ENCODE results near the gene RPA4.

DNA sequence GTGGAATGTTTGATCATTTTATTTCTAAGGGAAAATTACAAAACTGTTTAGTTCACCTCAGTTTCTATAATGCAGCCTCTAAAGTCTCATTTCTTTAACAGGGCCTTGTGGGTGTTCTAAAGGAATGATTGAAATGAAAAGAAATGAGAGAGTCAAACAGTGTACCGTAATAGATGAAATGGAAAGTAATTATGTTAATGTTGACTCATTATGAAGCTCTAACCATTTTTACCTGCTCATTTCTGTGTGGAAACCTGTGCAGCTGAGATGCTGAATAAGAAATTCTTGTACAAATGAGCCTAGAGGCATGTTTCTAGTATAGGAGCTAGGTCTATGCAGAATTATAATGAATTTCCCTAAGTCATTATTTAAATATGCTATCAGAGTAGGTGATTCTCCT, 45.2 kb upstream of the RPA4 start:
- no peak for TF ChIP-seq SP1 (IDR thresholded peaks at IDR 0.05)
- no peak for TF ChIP-seq FOXA1 (IDR thresholded peaks at IDR 0.05)
- no peak for TF ChIP-seq ZNF384 (IDR thresholded peaks at IDR 0.05)

All from HEK293T (cell line).